ENCODE data around the gene PHLPP2. TPM values are rescaled to one million over a fixed set of nuclear protein-coding genes. Genes with fewer than 3 reads are reported as not detected.

The PHLPP2 gene
- total RNA-seq, 1 donor from 2014 or later = 8.1 TPM

- no peak for DNase-seq (ENCODE audit: low read depth)
- no peak for TF ChIP-seq CTCF (conservative IDR thresholded peaks at IDR 0.05; ENCODE audit: low read depth, low read length)
- no peak overlapping the region for H3K4me3 ChIP-seq (ENCODE audit: low read depth, low read length)
Measured at GRCh38 chr16:71676236-71676635, 48.3 kb downstream of the PHLPP2 start.

- no peak for TF ChIP-seq CTCF (conservative IDR thresholded peaks at IDR 0.05; ENCODE audit: low read depth, low read length)
- no peak overlapping the region for H3K4me3 ChIP-seq (ENCODE audit: low read depth, low read length)
- no peak for DNase-seq (ENCODE audit: low read depth)
Measured at GRCh38 chr16:71675380-71675779, 49.1 kb downstream of the PHLPP2 start.

GRCh38 chr16:71674229-71674628 lies 50.3 kb downstream of the PHLPP2 start:
- TF ChIP-seq CTCF (conservative IDR thresholded peaks at IDR 0.05; ENCODE audit: low read depth, low read length) = no peak
- DNase-seq (ENCODE audit: low read depth) = no peak
- no peak overlapping the region for H3K4me3 ChIP-seq (ENCODE audit: low read depth, low read length)

GRCh38 chr16:71673582-71673973 lies 50.9 kb downstream of the PHLPP2 start:
- no peak for DNase-seq (ENCODE audit: low read depth)
- no peak for TF ChIP-seq CTCF (conservative IDR thresholded peaks at IDR 0.05; ENCODE audit: low read depth, low read length)
- H3K4me3 ChIP-seq (ENCODE audit: low read depth, low read length) = no peak overlapping the region

DNA sequence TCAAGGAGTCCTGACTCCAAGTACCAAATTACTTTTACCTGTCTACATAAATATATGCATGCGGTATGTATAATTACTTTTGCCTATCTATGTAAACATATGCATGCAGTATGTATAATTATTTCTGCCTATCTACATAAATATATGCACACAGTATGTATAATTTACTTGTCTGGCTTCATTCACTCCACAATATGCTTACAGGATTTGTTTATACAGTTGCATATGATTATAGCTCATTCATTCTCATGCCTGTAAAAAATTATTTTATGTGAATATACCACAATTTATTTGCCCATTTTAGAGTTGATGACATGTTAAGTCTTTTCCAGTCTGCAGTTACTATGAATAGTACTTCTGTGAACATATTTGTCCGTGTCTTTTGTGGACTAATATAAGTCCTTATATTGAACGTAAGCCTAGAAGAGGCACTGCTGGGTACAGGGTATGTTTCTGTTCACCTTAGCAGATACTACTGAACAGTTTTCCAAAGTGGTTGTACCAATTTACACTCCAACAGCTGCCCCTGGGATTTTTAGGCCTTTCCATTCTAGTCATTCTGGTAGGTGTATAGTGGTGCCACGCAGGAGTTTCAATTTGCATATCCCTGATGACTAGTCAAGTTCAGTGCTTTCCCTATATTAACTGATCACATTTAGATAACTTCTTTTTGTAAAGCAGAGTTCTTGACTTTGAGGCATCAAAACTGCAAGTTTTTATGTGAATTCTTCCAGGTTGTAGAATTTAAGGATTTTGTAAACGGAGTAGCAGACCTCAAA lies 51.5 kb downstream of the PHLPP2 start:
- H3K4me3 ChIP-seq (ENCODE audit: low read depth, low read length) = no peak overlapping the region
- TF ChIP-seq CTCF (conservative IDR thresholded peaks at IDR 0.05; ENCODE audit: low read depth, low read length) = no peak
- DNase-seq (ENCODE audit: low read depth) = no peak

DNA sequence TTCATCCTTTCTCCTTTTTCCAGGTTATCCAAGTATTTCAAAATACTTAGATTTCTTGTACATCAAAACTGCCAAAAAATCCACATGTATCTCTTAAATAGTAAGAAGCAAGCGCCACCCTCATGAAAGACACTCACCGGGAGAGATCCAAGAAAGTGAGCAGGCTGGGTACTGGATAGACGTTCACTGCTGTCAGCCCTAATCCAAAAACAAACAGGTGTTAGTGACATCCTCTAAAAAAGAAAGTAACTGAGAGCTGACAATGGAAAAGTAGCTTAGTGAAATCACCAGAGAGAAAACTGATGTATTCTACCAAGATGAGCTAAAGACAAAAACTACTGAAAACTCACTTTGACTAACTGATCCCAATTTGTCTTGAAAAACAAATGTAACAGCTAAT lies 52.4 kb downstream of the PHLPP2 start:
- H3K4me3 ChIP-seq (ENCODE audit: low read depth, low read length) = no peak overlapping the region
- DNase-seq (ENCODE audit: low read depth) = no peak
- no peak for TF ChIP-seq CTCF (conservative IDR thresholded peaks at IDR 0.05; ENCODE audit: low read depth, low read length)

DNA sequence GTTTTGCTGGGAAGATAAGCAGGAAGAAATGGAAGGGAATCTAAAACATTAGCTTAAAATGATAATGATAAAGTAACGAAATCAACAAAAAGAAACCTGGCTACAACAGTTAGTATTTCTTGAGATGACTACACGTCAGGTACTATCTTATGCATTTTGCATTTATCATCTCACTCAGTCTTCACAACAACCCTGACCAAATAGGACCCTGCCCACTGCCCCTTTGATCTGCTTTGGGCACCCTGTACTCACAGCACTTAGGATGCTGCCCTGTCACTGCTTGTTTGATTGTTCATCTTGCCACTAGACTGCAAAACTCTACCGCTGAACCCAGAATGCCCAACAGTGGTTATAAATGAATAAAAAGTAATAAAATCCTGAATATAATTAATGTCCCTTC lies 53.3 kb downstream of the PHLPP2 start:
- no peak for TF ChIP-seq CTCF (conservative IDR thresholded peaks at IDR 0.05; ENCODE audit: low read depth, low read length)
- no peak for DNase-seq (ENCODE audit: low read depth)
- H3K4me3 ChIP-seq (ENCODE audit: low read depth, low read length) = no peak overlapping the region
